ENCODE results near the gene TULP4.

TULP4 gene

GRCh38 chr6:158372574-158372973, 60.3 kb downstream of the TULP4 start:
- no peak overlapping the region for H3K27ac Mint-ChIP-seq

GRCh38 chr6:158373214-158373613, 60.9 kb downstream of the TULP4 start:
- Mint-ChIP-seq H3K4me1 (peaks cover 42% of the 10 kb centered on the region), H3K27ac (no peak overlapping the region), H3K36me3 (ENCODE audit: low read depth) (peaks cover 3% of the 10 kb centered on the region), H3K27me3 (ENCODE audit: low read depth, poor library complexity) (no peaks in the 10 kb centered on the region), H3K9me3 (no peaks in the 10 kb centered on the region), H3K4me3 (no peak overlapping the region)
- no peak for DNase-seq
- no peak for TF ChIP-seq CTCF (IDR thresholded peaks at IDR 0.05)

More at GRCh38 chr6:158372574-158372973, 60.3 kb downstream of the TULP4 start:
- Mint-ChIP-seq H3K4me3 (no peak overlapping the region), H3K9me3 (no peaks in the 10 kb centered on the region), H3K4me1 (peaks cover 37% of the 10 kb centered on the region), H3K27me3 (ENCODE audit: low read depth, poor library complexity) (no peaks in the 10 kb centered on the region), H3K36me3 (ENCODE audit: low read depth) (no peaks in the 10 kb centered on the region)
- DNase-seq, result no peak
- TF ChIP-seq CTCF (IDR thresholded peaks at IDR 0.05), result no peak

GRCh38 chr6:158374020-158374419, 61.8 kb downstream of the TULP4 start:
- Mint-ChIP-seq H3K27ac (peak overlapping the region; percentile 87), H3K9me3 (no peaks in the 10 kb centered on the region), H3K4me3 (no peak overlapping the region), H3K27me3 (ENCODE audit: low read depth, poor library complexity) (no peaks in the 10 kb centered on the region), H3K4me1 (peaks cover 47% of the 10 kb centered on the region), H3K36me3 (ENCODE audit: low read depth) (peaks cover 3% of the 10 kb centered on the region)
- TF ChIP-seq CTCF (IDR thresholded peaks at IDR 0.05), result no peak
- DNase-seq, result no peak

- H3K4me3 Mint-ChIP-seq, result no peak overlapping the region
- H3K4me1 Mint-ChIP-seq, result peaks cover 47% of the 10 kb centered on the region
- H3K27ac Mint-ChIP-seq, result no peak overlapping the region
These were observed 64.4 kb downstream of the TULP4 start for GRCh38 chr6:158376631-158377081.

GRCh38 chr6:158377860-158378259, 65.6 kb downstream of the TULP4 start:
- H3K27me3 Mint-ChIP-seq (ENCODE audit: low read depth, poor library complexity), result no peaks in the 10 kb centered on the region
- H3K9me3 Mint-ChIP-seq, result no peaks in the 10 kb centered on the region
- H3K36me3 Mint-ChIP-seq (ENCODE audit: low read depth), result peaks cover 3% of the 10 kb centered on the region
- no peak for TF ChIP-seq CTCF (IDR thresholded peaks at IDR 0.05)
- peak overlapping the region; percentile 17 for H3K27ac Mint-ChIP-seq
- H3K4me1 Mint-ChIP-seq, result peaks cover 54% of the 10 kb centered on the region
- no peak overlapping the region for H3K4me3 Mint-ChIP-seq
- no peak for DNase-seq

More at GRCh38 chr6:158376631-158377081, 64.4 kb downstream of the TULP4 start:
- DNase-seq, result no peak
- TF ChIP-seq CTCF (IDR thresholded peaks at IDR 0.05), result no peak
- no peaks in the 10 kb centered on the region for H3K27me3 Mint-ChIP-seq (ENCODE audit: low read depth, poor library complexity)
- no peaks in the 10 kb centered on the region for H3K9me3 Mint-ChIP-seq
- H3K36me3 Mint-ChIP-seq (ENCODE audit: low read depth), result peaks cover 3% of the 10 kb centered on the region

- no peak for TF ChIP-seq CTCF (IDR thresholded peaks at IDR 0.05)
- Mint-ChIP-seq H3K27ac (peak overlapping the region; percentile 11), H3K4me1 (peaks cover 47% of the 10 kb centered on the region), H3K27me3 (ENCODE audit: low read depth, poor library complexity) (no peaks in the 10 kb centered on the region), H3K4me3 (no peak overlapping the region), H3K36me3 (ENCODE audit: low read depth) (peaks cover 11% of the 10 kb centered on the region), H3K9me3 (peaks cover 4% of the 10 kb centered on the region)
- no peak for DNase-seq
These were observed 67.1 kb downstream of the TULP4 start for GRCh38 chr6:158379336-158379735.

All from nephron progenitor cell (in vitro differentiated cells).